Measurements from ENCODE around the gene ASB10.

Gene ASB10

GRCh38 chr7:151210087-151210854 lies 23.2 kb upstream of the ASB10 start, which contains the start of gene H2BK1:
Gene H2BK1, minus strand, starts transcription at chr7:151210488. Its CDS starts 170 bp downstream, at chr7:151210318.
- DNase-seq, result no peak

- DNase-seq, result no peak
Measured at GRCh38 chr7:151209588-151209987, 22.5 kb upstream of the ASB10 start.

- DNase-seq, result no peak
Measured at GRCh38 chr7:151208253-151208862, 21.3 kb upstream of the ASB10 start.

- no peak for DNase-seq
Measured at GRCh38 chr7:151207804-151208203, 20.8 kb upstream of the ASB10 start.

GRCh38 chr7:151207315-151207714 lies 20.3 kb upstream of the ASB10 start:
- DNase-seq, result no peak

- no peak for DNase-seq
Measured at GRCh38 chr7:151206914-151207313, 19.9 kb upstream of the ASB10 start.

- DNase-seq, result no peak
Measured at GRCh38 chr7:151205730-151206129, 18.7 kb upstream of the ASB10 start.

- DNase-seq, result no peak
Measured at GRCh38 chr7:151204383-151205032, 17.5 kb upstream of the ASB10 start.

- no peak for DNase-seq
Measured at GRCh38 chr7:151202836-151203235, 15.8 kb upstream of the ASB10 start.

GRCh38 chr7:151201751-151202150 lies 14.7 kb upstream of the ASB10 start:
- DNase-seq, result no peak

- DNase-seq, result no peak
Measured at GRCh38 chr7:151201344-151201743, 14.3 kb upstream of the ASB10 start.

- no peak for DNase-seq
Measured at GRCh38 chr7:151198945-151199848, 12.1 kb upstream of the ASB10 start.

GRCh38 chr7:151197932-151198331 lies 10.9 kb upstream of the ASB10 start:
- no peak for DNase-seq

- DNase-seq, result no peak
Measured at GRCh38 chr7:151195616-151196450, 8.8 kb upstream of the ASB10 start.

GRCh38 chr7:151194188-151194587 lies 7.1 kb upstream of the ASB10 start:
- no peak for DNase-seq

- no peak for DNase-seq
Measured at GRCh38 chr7:151193203-151193978, 6.3 kb upstream of the ASB10 start.

GRCh38 chr7:151192002-151192539 lies 5.0 kb upstream of the ASB10 start:
- no peak for DNase-seq

- no peak for DNase-seq
Measured at GRCh38 chr7:151191544-151191943, 4.5 kb upstream of the ASB10 start.

- DNase-seq, result no peak
Measured at GRCh38 chr7:151189038-151189437, 2.0 kb upstream of the ASB10 start.

- DNase-seq, result no peak
Measured at GRCh38 chr7:151188252-151188542, 1.1 kb upstream of the ASB10 start.
